GM20000 (cell line): ENCODE data around the gene CNOT2.

ENCODE experiments used
- DNase-seq: peaks from one replicate; pipeline ENCODE4 v3.0.0; 2012; ENCODE audit warnings: low spot score
- CTCF ChIP-seq: IDR thresholded peaks from 2 replicates; pipeline ENCODE4 v1.5.1; 2012; ENCODE audit warnings: mild to moderate bottlenecking, control low read depth; ENCODE audit errors: extremely low read depth, missing control alignments

Gene CNOT2

GRCh38 chr12:70398862-70399261 is 155.6 kb downstream of the CNOT2 start:
- TF ChIP-seq CTCF: no peak
- DNase-seq: no peak

GRCh38 chr12:70399311-70399710 is 156.1 kb downstream of the CNOT2 start:
- no peak for DNase-seq
- no peak for TF ChIP-seq CTCF

GRCh38 chr12:70400124-70400523 is 156.9 kb downstream of the CNOT2 start:
- no peak for TF ChIP-seq CTCF
- no peak for DNase-seq

- no peak for TF ChIP-seq CTCF
- DNase-seq: no peak
Observed at GRCh38 chr12:70402597-70402996, 159.4 kb downstream of the CNOT2 start.

- no peak for DNase-seq
- TF ChIP-seq CTCF: no peak
Observed at GRCh38 chr12:70403826-70404225, 160.6 kb downstream of the CNOT2 start.
